ENCODE measurements around the gene CDH4. TPM values are rescaled to one million over a fixed set of nuclear protein-coding genes. Genes with fewer than 3 reads are reported as not detected.

CDH4 gene
- total RNA-seq, 2 donors from 2014 or later, result 0.06 to 0.08 TPM

DNA sequence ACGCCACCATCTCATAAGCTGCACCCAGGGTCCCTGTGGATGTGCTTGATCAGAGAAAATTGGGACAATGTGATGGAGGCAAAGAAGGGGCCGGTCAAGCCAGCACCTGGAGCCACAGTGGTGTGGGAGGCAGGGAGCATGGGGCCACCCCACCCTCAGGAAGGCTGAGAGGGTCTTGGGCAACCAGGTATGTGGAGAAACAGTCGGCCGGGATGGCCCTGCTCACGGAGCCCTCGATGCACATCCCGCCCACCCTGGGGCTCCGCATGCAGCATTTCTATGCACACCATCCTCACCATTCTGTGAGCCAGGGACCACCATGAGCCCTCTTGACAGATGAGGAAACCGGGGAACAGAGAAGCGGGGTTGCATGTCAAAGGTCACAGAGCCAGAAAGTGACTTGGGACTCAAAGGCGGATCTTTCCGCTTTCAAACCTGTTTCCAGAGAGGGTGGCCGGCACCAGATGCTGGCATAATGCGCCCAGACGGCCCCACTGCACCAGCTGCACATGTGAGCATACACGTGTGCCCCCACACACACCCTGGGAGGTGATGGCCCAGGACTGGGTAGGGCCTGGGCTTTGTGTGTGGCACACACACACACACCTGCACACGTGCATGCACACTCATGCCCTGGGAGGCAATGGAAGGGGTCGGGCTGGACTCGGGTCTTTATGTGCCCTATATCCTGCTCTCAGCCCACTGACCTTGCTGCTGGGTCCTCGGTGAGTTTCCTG, 415.2 kb downstream of the CDH4 start:
- ATAC-seq (no peak), DNase-seq (no peak)
- intact Hi-C loops (cut with DNase I), result no loop called here

DNA sequence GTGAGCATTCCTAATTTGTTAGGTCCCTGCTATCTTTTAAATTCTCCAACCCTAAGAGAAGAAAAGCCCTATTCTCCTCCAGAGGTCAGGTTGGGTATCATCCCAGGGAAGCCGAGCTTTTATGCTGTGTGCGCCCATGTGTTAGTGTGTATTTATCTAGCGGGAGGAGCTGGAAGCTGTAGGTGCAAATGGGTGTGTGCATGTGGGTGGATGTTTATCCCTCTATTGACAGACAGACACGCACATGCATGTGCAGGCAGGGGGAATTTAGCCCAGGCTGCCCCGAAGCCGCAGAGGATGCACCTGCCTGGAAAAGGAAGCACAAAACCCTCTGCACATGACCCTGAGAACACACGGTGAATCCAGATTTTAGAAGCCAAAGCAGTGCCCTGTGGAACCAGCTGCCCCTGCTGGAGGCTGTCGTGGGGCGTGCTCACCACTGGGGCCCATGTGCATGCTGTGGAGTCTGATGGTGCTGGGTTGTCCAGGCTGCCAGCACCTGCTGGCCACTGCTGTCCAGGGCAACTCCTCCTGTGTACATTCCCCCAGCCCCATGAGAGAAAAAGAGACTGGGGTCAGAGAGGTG, 416.1 kb downstream of the CDH4 start:
- DNase-seq, result no peak

DNA sequence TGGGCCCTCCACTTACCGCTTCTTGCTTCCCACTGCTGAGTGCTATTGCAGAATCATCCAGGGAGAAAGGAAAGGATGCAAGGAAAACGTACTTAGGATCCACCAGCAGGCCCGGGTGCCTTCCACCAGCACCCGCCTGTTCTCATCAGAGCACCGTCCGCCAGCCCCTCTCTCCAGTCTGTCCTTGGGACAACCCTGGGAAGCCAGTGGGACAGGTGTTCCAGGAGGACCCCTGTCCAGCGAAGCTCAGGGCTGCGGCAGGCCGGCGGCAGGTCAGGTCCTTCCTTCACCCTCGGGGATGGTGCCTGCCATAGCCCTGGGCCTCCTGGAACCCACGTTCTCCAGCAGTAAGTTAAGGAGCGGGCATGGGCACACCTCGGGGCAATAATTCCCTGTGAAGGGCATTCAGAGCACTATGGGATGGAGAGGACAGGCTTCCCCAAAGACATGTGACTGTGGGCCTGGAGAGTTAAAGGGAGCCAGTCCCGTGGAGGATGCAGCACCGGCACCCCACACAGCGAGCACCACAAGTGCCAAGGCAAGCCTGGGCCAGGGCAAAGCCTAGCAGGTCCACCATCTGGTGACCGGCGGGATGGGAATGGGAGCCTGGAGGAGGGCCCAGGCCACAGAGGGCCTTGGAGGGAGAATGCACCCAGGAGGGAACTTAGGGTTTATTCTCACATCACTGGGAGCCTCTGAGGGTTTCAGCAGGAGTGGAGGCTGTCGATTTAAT, 416.9 kb downstream of the CDH4 start:
- intact Hi-C loops (cut with DNase I), result no loop called here
- ATAC-seq (no peak), DNase-seq (no peak)

More for the DNA sequence above, 416.1 kb downstream of the CDH4 start:
- intact Hi-C loops (cut with DNase I), result no loop called here
- ATAC-seq, result no peak

DNA sequence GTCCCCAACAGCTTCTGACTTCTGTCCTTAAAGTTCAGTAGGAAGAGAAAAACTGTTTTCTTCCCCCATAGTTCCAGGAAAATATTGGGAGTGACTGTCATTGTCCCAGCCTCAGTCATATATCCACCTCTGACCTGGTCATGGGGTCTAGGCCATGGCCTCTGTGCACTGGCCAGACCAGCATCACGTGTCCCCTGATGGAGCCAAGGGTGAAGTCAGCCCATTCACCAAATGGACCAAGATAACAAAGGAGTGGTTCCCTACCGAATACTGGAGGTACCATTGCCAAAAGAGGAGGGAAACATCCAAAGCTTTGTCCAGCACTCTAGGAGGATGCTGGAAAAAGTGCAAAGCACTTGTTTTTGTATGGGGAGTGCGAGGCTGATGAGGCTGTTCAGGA, 418.2 kb downstream of the CDH4 start:
- peak in 1 of 2 donors; percentile 52 for ATAC-seq
- DNase-seq, result no peak
- intact Hi-C loops (cut with DNase I), result loop anchor here in 1 of 2 donors (10.0 kb wide), 1 partner anchor 45 kb away; no protein-coding TSS in a partner anchor

DNA sequence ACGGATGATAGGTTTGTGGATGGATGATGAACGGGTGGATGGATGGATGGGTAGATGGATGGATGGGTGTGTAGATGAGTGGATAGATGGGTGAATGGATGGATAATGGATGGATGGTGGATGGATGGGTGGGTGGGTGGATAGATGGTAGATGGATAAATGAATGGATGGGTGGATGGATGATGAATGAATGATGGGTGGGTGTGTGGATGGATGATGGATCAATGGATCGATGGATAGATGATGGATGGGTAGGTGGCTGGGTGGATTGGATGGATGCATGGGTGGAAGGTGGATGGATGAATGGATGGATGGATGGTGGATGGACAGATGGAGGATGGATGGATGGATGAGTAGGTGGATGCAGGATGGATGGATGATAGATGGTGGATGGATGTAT, 419.5 kb downstream of the CDH4 start:
- intact Hi-C loops (cut with DNase I), result loop anchor here in 1 of 2 donors (10.0 kb wide), 1 partner anchor 47 kb away; no protein-coding TSS in a partner anchor
- ATAC-seq, result no peak
- no peak for DNase-seq

DNA sequence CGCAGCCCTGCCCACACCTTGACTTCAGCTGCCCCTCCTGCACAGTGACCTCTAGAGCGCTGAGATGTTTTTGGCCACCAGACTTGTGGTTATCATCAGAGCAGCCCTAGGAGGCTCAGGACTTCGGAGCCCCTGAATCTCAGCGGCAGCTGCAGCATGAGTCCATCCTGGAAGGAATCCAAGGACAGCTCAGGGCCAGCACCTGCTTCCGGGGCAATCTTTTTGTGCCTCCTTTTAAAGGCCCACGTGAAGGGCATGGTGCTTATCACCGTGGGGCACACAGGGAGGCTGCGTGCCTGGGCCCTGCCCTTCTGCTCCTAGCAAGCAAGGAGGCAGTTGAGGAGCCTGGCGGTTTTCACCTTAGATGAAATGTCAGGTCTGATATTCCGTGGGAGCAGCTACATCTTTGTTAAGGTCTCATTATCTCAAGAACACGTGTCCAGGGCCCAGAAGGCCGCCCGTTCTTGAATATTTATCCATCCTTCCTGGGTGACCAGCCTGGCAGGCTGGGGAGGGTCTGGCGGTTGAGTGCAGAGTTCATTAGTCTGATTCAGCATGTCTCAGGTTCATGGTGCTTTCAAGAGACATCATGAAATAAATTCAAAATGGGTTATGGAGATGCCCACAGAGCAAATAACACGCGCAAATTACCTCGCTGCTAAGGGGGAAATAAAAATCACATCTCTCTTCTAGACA, 421.2 kb downstream of the CDH4 start:
- intact Hi-C loops (cut with DNase I), result loop anchor here in 1 of 2 donors (10.0 kb wide), 1 partner anchor 48 kb away; no protein-coding TSS in a partner anchor
- ATAC-seq (no peak), DNase-seq (no peak)

DNA sequence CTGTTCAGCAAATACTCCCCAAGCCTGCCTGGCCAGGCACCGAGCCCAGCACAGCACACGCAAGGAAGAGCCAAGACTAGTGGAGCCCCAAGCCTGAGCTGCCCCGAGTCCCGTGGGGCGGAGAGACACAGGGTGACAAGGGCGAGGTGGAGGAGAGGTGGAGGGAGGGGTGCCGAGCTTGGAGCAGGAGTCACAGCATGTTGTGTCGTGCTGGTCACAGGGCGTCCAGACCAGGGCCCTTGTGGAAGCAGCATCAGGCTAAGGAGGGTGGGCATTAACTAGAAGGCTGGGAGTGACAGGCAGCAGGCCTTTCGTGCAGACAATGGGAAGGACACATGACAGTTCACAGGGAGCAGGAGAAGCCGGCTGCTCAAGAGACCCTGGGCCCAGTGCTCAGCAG, 422.1 kb downstream of the CDH4 start:
- ATAC-seq (no peak), DNase-seq (no peak)
- intact Hi-C loops (cut with DNase I), result loop anchor here in 1 of 2 donors (10.0 kb wide), 1 partner anchor 49 kb away; no protein-coding TSS in a partner anchor

DNA sequence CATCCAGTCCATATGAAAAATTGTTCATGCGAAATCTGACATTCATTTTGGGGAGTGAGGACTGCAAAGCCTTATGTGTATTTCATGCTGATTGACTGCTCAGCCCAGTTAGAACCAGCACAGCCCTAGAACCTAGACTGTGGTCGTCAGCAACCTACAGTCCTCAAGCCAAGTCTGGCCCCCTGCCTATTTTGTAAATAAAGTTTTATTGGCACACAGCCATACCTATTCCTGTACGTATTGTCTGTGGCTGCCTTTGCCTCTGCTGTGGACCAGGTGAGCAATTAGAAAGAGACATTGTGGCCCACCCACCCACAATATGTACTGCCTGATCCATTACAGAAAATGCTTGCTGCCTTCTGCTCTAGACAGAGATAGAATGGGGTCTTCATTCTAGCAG, 422.6 kb downstream of the CDH4 start:
- ATAC-seq (no peak), DNase-seq (no peak)
- intact Hi-C loops (cut with DNase I), result loop anchor here in 1 of 2 donors (10.0 kb wide), 1 partner anchor 50 kb away; no protein-coding TSS in a partner anchor

DNA sequence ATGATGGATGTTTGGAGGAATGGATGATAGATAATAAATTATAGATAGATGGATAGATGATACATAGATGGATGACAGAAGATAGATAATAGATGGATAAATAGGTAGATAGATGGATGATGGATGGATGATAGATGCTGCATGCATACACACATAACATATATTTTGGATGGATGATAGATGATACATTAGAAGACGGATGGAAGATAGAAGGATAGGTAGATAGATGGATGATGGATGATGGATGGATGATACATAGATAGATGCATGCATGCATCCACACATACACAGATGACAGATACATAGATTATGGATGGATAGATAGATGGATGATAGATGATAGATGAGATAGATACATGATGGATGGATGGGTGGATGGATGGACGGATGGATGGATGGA, 425.9 kb downstream of the CDH4 start:
- ATAC-seq, result no peak
- no peak for DNase-seq
- intact Hi-C loops (cut with DNase I), result loop anchor here in 1 of 2 donors (10.0 kb wide), 1 partner anchor 53 kb away; no protein-coding TSS in a partner anchor

DNA sequence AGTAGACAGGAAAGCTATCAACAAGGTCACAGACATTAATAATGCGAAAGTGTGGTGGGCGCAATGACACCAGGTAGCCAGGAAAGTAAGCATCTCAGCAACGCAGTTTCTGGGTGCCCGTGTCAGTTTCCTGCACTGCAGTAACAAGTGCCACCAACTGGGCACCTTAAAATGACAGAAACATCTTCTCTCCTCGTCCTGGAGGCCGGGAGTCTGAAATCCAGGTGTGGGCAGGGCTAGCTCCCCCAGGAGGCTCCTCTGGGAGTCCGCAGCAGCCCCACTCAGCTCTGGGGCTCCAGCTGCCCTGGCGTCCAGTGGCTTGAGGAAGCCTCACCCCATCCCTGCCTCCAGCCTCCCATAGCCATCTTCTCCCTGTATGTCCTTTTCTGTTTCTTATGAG, 426.4 kb downstream of the CDH4 start:
- ATAC-seq (no peak), DNase-seq (no peak)
- intact Hi-C loops (cut with DNase I), result loop anchor here in 1 of 2 donors (10.0 kb wide), 1 partner anchor 54 kb away; no protein-coding TSS in a partner anchor

DNA sequence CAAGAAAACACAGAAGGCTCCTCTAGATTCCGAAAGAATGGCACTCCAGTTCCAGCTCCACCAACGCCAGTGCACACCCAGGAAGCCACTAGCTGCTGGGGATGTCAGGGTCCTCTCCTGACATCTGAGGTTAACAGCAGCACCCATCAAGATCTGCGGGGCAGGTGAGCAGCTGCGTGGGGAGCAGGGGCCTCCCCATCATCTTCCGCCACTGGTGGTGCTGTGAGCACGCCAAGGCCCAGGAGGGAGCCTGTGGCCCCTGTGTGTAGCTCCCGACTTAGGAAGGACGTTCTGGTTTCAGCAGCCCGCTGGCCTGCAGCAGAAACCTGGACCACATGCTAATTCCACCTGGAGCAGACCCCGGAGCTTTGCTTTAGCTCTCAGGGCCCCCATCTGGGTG, 427.4 kb downstream of the CDH4 start:
- DNase-seq (no peak), ATAC-seq (no peak)
- intact Hi-C loops (cut with DNase I), result loop anchor here in 1 of 2 donors (10.0 kb wide), 1 partner anchor 55 kb away; no protein-coding TSS in a partner anchor

DNA sequence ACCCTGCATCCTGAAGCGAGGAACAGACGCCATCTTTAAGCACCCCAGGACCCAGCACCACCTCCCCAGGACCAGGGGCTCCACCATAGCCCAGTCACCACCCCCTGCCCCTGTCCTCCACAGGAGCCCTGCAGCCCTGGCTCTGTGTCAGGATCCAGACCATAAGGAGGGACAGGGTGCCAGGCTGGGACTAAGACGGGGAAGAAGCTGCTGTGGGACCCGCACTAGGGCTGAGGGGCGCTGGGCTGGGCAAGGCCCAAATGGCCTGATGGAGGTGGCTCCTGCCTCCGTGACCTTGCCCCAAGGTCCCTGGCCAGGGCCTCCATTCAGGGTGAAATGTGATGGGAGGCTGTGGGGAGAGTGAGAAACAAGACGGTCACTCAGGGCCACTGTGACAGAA, 428.0 kb downstream of the CDH4 start:
- intact Hi-C loops (cut with DNase I), result no loop called here
- ATAC-seq (no peak), DNase-seq (no peak)

DNA sequence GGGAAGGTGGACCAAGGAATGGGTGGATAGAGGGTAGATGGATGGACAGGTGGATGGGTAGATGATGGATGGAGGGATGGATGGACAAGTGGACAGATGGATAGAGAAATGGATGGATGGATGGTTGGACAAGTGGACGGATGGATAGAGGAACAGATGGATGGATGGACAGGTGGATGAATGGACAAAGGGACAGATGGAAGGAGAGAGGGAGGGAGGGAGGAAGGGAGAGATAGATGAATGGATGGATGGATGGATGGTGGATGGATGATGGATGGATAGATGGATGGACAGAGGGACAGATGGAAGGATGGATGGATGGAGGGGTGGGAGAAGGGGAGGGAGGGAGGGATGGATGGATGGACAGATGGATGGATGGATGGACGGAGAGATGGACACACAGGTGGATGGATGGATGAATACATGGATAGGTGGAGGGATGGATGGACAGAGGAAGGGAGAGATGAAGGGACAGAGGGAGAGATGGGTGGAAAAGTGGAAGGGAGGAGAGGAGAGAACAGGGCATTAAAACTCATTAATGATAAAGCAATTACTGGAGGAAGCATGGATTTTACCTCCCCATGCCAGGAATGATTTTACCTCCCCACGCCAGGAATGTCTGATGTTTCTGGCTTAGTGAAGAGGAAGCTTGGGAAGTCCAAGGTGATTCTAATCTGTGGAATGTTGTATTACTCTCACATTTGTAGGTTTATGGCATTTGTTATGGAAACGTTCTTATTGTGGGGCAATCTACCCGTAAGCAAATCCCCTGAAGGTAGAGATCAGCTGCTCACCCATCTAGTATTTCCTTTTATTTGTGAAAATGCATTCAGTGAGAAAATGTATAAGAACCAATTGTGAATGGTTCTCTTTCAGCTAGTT, 430.3 kb downstream of the CDH4 start:
- intact Hi-C loops (cut with DNase I), result no loop called here
- DNase-seq, result no peak
- peak in 1 of 2 donors; percentile 25 for ATAC-seq

DNA sequence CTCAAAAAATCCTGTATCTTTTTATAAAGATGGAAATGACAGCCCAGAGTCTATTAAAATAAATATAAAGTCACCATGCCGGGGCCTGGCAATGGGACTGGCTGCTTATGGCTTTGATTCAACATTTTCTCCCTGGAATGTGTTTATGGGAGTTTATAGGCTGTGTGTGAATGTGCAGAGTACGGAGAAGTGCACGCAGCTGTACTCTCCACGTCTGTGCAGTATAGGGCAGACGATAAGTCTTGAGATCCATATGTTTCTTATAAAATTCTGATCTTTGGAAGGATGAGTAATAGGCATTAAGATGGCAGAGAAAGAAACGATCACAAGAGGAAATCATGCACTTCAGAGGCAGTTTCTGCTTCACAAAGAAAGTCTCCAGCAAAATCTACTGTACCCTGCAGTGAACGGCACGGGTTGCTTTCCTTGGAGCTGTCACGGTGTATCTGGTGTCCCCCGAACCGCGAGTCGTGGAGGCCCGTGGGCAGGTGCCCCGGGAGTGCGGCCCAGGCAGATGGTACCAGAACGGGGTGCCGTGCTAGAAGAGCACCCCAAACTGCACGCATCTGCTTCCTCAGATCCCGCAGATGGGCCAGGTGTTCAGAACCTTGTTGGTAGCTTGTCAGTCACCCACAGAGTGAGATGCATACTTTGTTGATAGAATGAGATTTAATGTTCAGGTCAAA, 431.1 kb downstream of the CDH4 start:
- intact Hi-C loops (cut with DNase I), result no loop called here
- ATAC-seq, result no peak
- no peak for DNase-seq

DNA sequence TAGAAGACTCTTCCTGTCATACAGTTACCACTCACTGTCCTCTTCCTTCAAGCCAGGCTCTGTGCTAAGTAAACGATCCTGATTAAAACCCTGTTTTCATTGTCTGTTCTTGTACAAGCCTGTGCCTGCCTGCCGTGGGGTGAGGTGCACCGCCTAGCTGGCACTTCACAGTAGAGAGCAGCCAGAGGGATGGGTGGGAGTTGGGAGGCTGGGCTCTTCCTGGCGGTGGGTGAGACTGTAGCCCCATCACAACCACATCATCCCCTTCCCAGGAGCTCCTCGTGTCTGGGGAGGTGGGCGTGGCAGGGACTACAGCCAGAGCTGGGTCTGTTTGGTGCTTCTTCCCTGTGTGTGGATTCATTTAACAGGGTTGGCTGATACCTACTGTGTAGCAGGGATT, 431.7 kb downstream of the CDH4 start:
- intact Hi-C loops (cut with DNase I), result no loop called here
- no peak for DNase-seq
- ATAC-seq, result peak in 1 of 2 donors; percentile 70

DNA sequence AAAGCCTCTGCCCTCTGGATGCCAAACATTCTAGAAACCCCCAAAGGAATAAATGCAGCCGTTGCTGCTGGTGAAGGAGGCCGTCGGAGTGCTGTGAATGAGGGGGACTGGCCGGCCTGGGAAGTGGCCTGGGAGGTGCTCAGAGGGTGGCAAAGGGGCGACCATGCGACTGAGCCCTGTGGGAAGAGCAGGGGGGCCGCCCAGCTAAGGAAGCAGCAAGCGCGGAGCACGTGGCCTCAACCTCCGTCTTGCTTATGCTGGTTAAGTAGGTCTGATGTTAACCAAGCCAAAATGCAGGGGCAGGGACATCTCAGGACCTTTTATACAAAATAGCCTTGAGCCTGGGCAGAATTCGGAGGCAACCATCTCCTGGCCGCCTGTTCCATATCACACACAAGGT, 432.1 kb downstream of the CDH4 start:
- intact Hi-C loops (cut with DNase I), result no loop called here
- DNase-seq, result no peak
- ATAC-seq, result no peak

DNA sequence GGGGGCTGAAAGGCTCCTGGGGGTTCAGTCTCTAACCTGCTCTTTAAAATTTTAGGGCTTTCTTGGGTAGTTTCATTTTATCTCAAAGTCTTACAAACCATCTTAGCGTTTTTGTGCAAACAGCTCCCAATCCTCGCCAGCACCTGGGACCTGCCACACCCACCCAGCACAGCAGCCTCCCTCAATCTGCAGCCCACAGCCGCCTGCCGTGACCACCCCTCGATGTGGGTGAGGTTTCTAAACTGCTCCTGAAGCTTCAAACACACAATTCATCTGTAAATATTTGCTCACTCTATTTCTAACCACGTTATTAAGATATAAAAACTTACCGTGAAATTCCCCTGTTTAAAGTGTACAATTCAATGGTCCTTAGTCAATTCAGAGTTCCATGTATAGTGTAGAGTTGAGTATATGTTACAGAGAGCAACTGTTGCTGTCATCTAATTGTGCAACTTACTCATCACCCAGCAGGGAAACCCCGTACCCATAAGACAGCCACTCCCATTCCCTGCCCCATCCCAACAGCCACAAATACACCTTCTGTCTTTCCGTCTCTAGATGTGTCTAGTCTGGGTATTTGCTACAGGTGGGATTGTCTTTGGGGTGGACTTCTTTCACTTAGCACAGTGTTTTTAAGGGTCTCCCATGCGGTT, 432.6 kb downstream of the CDH4 start:
- ATAC-seq, result no peak
- intact Hi-C loops (cut with DNase I), result no loop called here

More for the DNA sequence above, 432.6 kb downstream of the CDH4 start:
- DNase-seq, result no peak
